Esophagus squamous epithelium (tissue), 5 donors: ENCODE measurements around the gene ACTMAP. TPM values are rescaled to one million over a fixed set of nuclear protein-coding genes. Genes with fewer than 3 reads are reported as not detected.

ENCODE experiments used
- DNase-seq: peaks from one replicate; lab custom pipeline; 2025; lab: John Stamatoyannopoulos, UW
- H3K27ac ChIP-seq, 4 donors: fragments of 200-600 bp; sonication (generic); one replicate each; pipeline ENCODE4 v1.5.1; 2016 to 2019; ENCODE audit warnings: mild to moderate bottlenecking in 1 of 4
- H3K27me3 ChIP-seq, 4 donors: fragments of 200-600 bp; sonication (generic); 1 replicate in 3 of 4; 2 replicates in 1 of 4; pipeline versions ENCODE4 v1.5.1 to v1.6.0; 2017 to 2021; ENCODE audit warnings: antibody characterized with exemption in 1 of 4
- H3K36me3 ChIP-seq, 3 donors: fragments of 200-600 bp; sonication (generic); one replicate each; pipeline ENCODE4 v1.5.1; 2016 to 2019
- H3K4me1 ChIP-seq, 3 donors: fragments of 200-600 bp; sonication (generic); one replicate each; pipeline ENCODE4 v1.5.1; 2017 to 2019
- H3K4me3 ChIP-seq, 4 donors: fragments of 200-600 bp; sonication (generic); 1 replicate in 3 of 4; 2 replicates in 1 of 4; pipeline ENCODE4 v1.5.1; 2016 to 2019; ENCODE audit warnings: mild to moderate bottlenecking in 2 of 4, moderate library complexity in 1 of 4
- H3K9me3 ChIP-seq, 3 donors: fragments of 200-600 bp; sonication (generic); one replicate each; pipeline ENCODE4 v1.5.1; 2016 to 2019
- CTCF ChIP-seq, 6 experiments: fragments of 450-650 bp in 4 of 6; fragments of 200-600 bp in 2 of 6; sonication (generic) in 2 of 6; IDR thresholded peaks; one replicate each; pipeline ENCODE4 v1.5.1; 2016 to 2019; ENCODE audit warnings: antibody characterized with exemption in 6 of 6, mild to moderate bottlenecking in 4 of 6, moderate library complexity in 4 of 6
- POLR2A ChIP-seq, 4 donors: fragments of 450-650 bp; IDR thresholded peaks; one replicate each; pipeline ENCODE4 v1.6.1; 2017; ENCODE audit warnings: antibody characterized with exemption in 4 of 4, mild to moderate bottlenecking in 4 of 4, moderate library complexity in 3 of 4
- whole genome bisulfite sequencing, 2 donors: methylation state at CpG; one replicate each; pipeline ENCODE4 v1.1.5; 2018; 5-methylcytosine and 5-hydroxymethylcytosine counted together
- intact Hi-C: fragments of 100-400 bp; cut with DNase I; formaldehyde crosslinking; loops from one replicate; pipeline ENCODE4 v1.15.0; 2022
- total RNA-seq, 4 donors: library from RNA; depleted of rRNA; stranded (reverse); fragments of >200 nt; gene quantifications; one replicate each; pipeline ENCODE4 v1.1.0, GENCODE V29; 2016
- donor health status: DM: yes; HTN: yes; CAD: no.

The ACTMAP gene
- total RNA-seq, 4 donors from 2014 or later = 2.1 to 2.8 (median 2.4) TPM

- Histone ChIP-seq H3K27me3 (no peaks in the 10 kb centered on the region), H3K4me3 (no peak overlapping the region), H3K27ac (no peak overlapping the region), H3K4me1 (peaks cover 7 to 11% (median 9%) of the 10 kb centered on the region in 3 donors), H3K9me3 (no peaks in the 10 kb centered on the region), H3K36me3 (peaks cover 0 to 85% (median 6%) of the 10 kb centered on the region in 3 donors)
- 83 to 93% methylated on average over 4 to 5 of the region's 5 CpGs for WGBS, 2 donors
- TF ChIP-seq POLR2A (IDR thresholded peaks at IDR 0.05) (no peak), CTCF (IDR thresholded peaks at IDR 0.05) (no peak)
- intact Hi-C loops = no loop called here
- no peak for DNase-seq
Measured at GRCh38 chr19:40695881-40696280, 54.4 kb downstream of the ACTMAP start.

- intact Hi-C loops = no loop called here
- no peak for DNase-seq
- WGBS, 2 donors = 84 to 100% methylated on average over 1 to 3 of the region's 4 CpGs
Measured at GRCh38 chr19:40693896-40694295, 56.4 kb downstream of the ACTMAP start.

GRCh38 chr19:40693150-40693788 is 57.0 kb downstream of the ACTMAP start:
- no peak overlapping the region for H3K27ac ChIP-seq

More at GRCh38 chr19:40693896-40694295, 56.4 kb downstream of the ACTMAP start:
- no peaks in the 10 kb centered on the region for H3K9me3 ChIP-seq
- no peak overlapping the region for H3K27ac ChIP-seq
- TF ChIP-seq POLR2A (IDR thresholded peaks at IDR 0.05) (no peak), CTCF (IDR thresholded peaks at IDR 0.05) (no peak)
- H3K36me3 ChIP-seq = peaks cover 0 to 65% (median 6%) of the 10 kb centered on the region in 3 donors
- H3K27me3 ChIP-seq = no peaks in the 10 kb centered on the region
- no peak overlapping the region for H3K4me3 ChIP-seq
- peaks cover 20 to 28% (median 21%) of the 10 kb centered on the region in 3 donors for H3K4me1 ChIP-seq

GRCh38 chr19:40692212-40692551 is 58.1 kb downstream of the ACTMAP start:
- TF ChIP-seq CTCF (IDR thresholded peaks at IDR 0.05) (no peak), POLR2A (IDR thresholded peaks at IDR 0.05) (no peak)
- Histone ChIP-seq H3K9me3 (no peaks in the 10 kb centered on the region), H3K4me1 (peaks cover 26 to 46% (median 37%) of the 10 kb centered on the region in 3 donors), H3K36me3 (peaks cover 0 to 53% (median 6%) of the 10 kb centered on the region in 3 donors), H3K27ac (peak overlapping the region in 3 of 4 donors; percentile 93 to 94 (median 94)), H3K27me3 (no peaks in the 10 kb centered on the region), H3K4me3 (no peak overlapping the region)
- no peak for DNase-seq
- intact Hi-C loops = no loop called here
- 94 to 100% methylated on average over 2 to 13 of the region's 14 CpGs for WGBS, 2 donors

More at GRCh38 chr19:40693150-40693788, 57.0 kb downstream of the ACTMAP start:
- intact Hi-C loops = no loop called here
- H3K9me3 ChIP-seq = no peaks in the 10 kb centered on the region
- peaks cover 22 to 35% (median 27%) of the 10 kb centered on the region in 3 donors for H3K4me1 ChIP-seq
- no peak for TF ChIP-seq POLR2A (IDR thresholded peaks at IDR 0.05)
- TF ChIP-seq CTCF (IDR thresholded peaks at IDR 0.05) = no peak
- DNase-seq = no peak
- peaks cover 0 to 59% (median 6%) of the 10 kb centered on the region in 3 donors for H3K36me3 ChIP-seq
- 69 to 85% methylated on average over 3 to 5 of the region's 11 CpGs for WGBS, 2 donors
- H3K4me3 ChIP-seq = no peak overlapping the region
- H3K27me3 ChIP-seq = no peaks in the 10 kb centered on the region

- DNase-seq = no peak
- Histone ChIP-seq H3K36me3 (peaks cover 0 to 51% (median 6%) of the 10 kb centered on the region in 3 donors), H3K4me1 (peaks cover 26 to 50% (median 37%) of the 10 kb centered on the region in 3 donors), H3K9me3 (no peaks in the 10 kb centered on the region), H3K27ac (peak overlapping the region; percentile 91 to 94 (median 94)), H3K27me3 (no peaks in the 10 kb centered on the region), H3K4me3 (peak overlapping the region in 3 of 4 donors; percentile 72 to 86 (median 83))
- WGBS, 2 donors = 50 to 73% methylated on average over 6 to 11 of the region's 24 CpGs
- TF ChIP-seq CTCF (IDR thresholded peaks at IDR 0.05) = no peak
- no peak for TF ChIP-seq POLR2A (IDR thresholded peaks at IDR 0.05)
- intact Hi-C loops = no loop called here
Measured at GRCh38 chr19:40691421-40692211, 58.7 kb downstream of the ACTMAP start.
